ENCODE results near the gene MR1. TPM values are rescaled to one million over a fixed set of nuclear protein-coding genes. Genes with fewer than 3 reads are reported as not detected.

MR1 gene
- total and polyA plus RNA-seq, 9 donors = 6.9 to 53.6 (median 15.5) TPM

- H3K27me3 ChIP-seq = no peaks in the 10 kb centered on the region
- TF ChIP-seq CTCF (IDR thresholded peaks at IDR 0.05) (no peak), POLR2A (IDR thresholded peaks at IDR 0.05) (no peak), EP300 (IDR thresholded peaks at IDR 0.05) (no peak)
- peak in 2 of 5 donors; percentile 35 to 55 for DNase-seq
- H3K9me3 ChIP-seq = no peaks in the 10 kb centered on the region
- no peaks in the 10 kb centered on the region for H3K4me1 ChIP-seq (ENCODE audit: insufficient read depth)
- H3K36me3 ChIP-seq = no peaks in the 10 kb centered on the region
- WGBS, 3 donors = 0 to 1% (median 0%) methylated on average over 46 to 97 of the region's 97 CpGs
- peak overlapping the region; percentile 74 for H3K4me3 ChIP-seq
- intact Hi-C loops (cut with DNase I) = loop anchor here in 3 of 4 donors (5.0 kb wide), 3 partner anchors 53 to 67 kb away; partner anchors contain the start of genes MR1 (in 1 of the 3) and STX6 (in 1 of the 3)
- peak overlapping the region; percentile 53 to 66 for H3K27ac ChIP-seq
Measured at GRCh38 chr1:181089017-181089675, 55.4 kb downstream of the MR1 start.

- H3K4me1 ChIP-seq (ENCODE audit: insufficient read depth) = no peaks in the 10 kb centered on the region
- no peaks in the 10 kb centered on the region for H3K9me3 ChIP-seq
- WGBS, 3 donors = 1% methylated on average over 45 to 48 of the region's 48 CpGs
- no peaks in the 10 kb centered on the region for H3K27me3 ChIP-seq
- peak overlapping the region; percentile 74 for H3K4me3 ChIP-seq
- TF ChIP-seq EP300 (IDR thresholded peaks at IDR 0.05) (peak; percentile 45), CTCF (IDR thresholded peaks at IDR 0.05) (no peak)
- intact Hi-C loops (cut with DNase I) = loop anchor here in 3 of 4 donors (5.0 kb wide), 3 partner anchors 52 to 68 kb away; partner anchors contain the start of genes MR1 (in 1 of the 3) and STX6 (in 1 of the 3)
- peak overlapping the region in 1 of 2 donors; percentile 53 for H3K27ac ChIP-seq
- H3K36me3 ChIP-seq = no peaks in the 10 kb centered on the region
- DNase-seq = peak; percentile 44 to 70 (median 67)
Measured at GRCh38 chr1:181089676-181090544, 56.1 kb downstream of the MR1 start.

DNA sequence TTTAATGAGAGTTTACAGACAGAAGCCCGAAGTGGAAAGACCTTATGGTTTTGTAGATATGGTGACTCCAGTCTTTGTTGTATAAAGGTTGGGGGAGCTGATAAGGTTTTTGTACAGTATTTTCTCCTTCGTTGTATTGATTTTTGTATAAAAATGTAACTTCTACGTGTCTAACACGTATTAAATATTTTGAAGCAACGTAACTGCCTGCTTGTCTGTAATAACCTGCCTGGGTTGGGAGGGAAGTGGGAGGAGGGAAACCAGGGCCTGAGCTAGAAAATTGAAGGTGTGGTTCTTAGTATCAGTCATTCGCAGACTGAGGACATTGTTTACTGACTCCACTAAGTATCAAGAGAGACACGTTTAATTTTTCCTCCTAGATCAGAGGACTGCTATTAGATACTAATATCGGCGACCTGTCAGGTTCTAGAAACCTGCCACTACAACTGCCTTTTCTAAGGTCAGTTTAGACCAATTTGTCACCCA is 56.9 kb downstream of the MR1 start:
- TF ChIP-seq EP300 (IDR thresholded peaks at IDR 0.05) (no peak), POLR2A (IDR thresholded peaks at IDR 0.05) (no peak), CTCF (IDR thresholded peaks at IDR 0.05) (no peak)
- intact Hi-C loops (cut with DNase I) = no loop called here
- Histone ChIP-seq H3K9me3 (no peaks in the 10 kb centered on the region), H3K36me3 (no peaks in the 10 kb centered on the region), H3K27me3 (no peaks in the 10 kb centered on the region), H3K27ac (no peak overlapping the region), H3K4me3 (peak overlapping the region; percentile 74), H3K4me1 (ENCODE audit: insufficient read depth) (no peaks in the 10 kb centered on the region)
- DNase-seq = no peak
- 40 to 47% (median 46%) methylated on average over 9 of the region's 9 CpGs for WGBS, 3 donors

GRCh38 chr1:181091309-181092040 is 57.7 kb downstream of the MR1 start:
- peak overlapping the region; percentile 74 for H3K4me3 ChIP-seq
- peaks cover 5% of the 10 kb centered on the region for H3K4me1 ChIP-seq (ENCODE audit: insufficient read depth)
- no peaks in the 10 kb centered on the region for H3K27me3 ChIP-seq
- no peak for DNase-seq
- no peak overlapping the region for H3K27ac ChIP-seq
- 87 to 91% (median 89%) methylated on average over 8 of the region's 8 CpGs for WGBS, 3 donors
- intact Hi-C loops (cut with DNase I) = no loop called here
- no peaks in the 10 kb centered on the region for H3K9me3 ChIP-seq
- no peaks in the 10 kb centered on the region for H3K36me3 ChIP-seq
- TF ChIP-seq CTCF (IDR thresholded peaks at IDR 0.05) = no peak
- no peak for TF ChIP-seq POLR2A (IDR thresholded peaks at IDR 0.05)
- no peak for TF ChIP-seq EP300 (IDR thresholded peaks at IDR 0.05)
